ENCODE results near the gene PLA2G12B.
"Not testable (repeated sequence)": the region's sequence is repeated elsewhere in the genome, so short reads cannot be mapped to it uniquely, and the experiment has no call there.

Gene PLA2G12B

GRCh38 chr10:72935361-72935760, 19.2 kb downstream of the PLA2G12B start:
- DNase-seq (ENCODE audit: low read depth) = no peak

GRCh38 chr10:72932259-72933015, 22.2 kb downstream of the PLA2G12B start:
- no peak for DNase-seq (ENCODE audit: low read depth)

GRCh38 chr10:72930276-72930675, 24.3 kb downstream of the PLA2G12B start:
- DNase-seq (ENCODE audit: low read depth) = no peak

- DNase-seq (ENCODE audit: low read depth) = no peak
Measured at GRCh38 chr10:72928798-72929197, 25.8 kb downstream of the PLA2G12B start.

- no peak for DNase-seq (ENCODE audit: low read depth)
Measured at GRCh38 chr10:72927485-72927884, 27.1 kb downstream of the PLA2G12B start.

- no peak for DNase-seq (ENCODE audit: low read depth)
Measured at GRCh38 chr10:72925951-72926465, 28.6 kb downstream of the PLA2G12B start.

- no peak for DNase-seq (ENCODE audit: low read depth)
Measured at GRCh38 chr10:72924351-72924750, 30.3 kb downstream of the PLA2G12B start.

GRCh38 chr10:72921147-72921683, 33.4 kb downstream of the PLA2G12B start:
- DNase-seq (ENCODE audit: low read depth) = not testable (repeated sequence)

GRCh38 chr10:72918352-72918751, 36.3 kb downstream of the PLA2G12B start:
- DNase-seq (ENCODE audit: low read depth) = no peak

GRCh38 chr10:72917803-72918332, 36.7 kb downstream of the PLA2G12B start:
- not testable (repeated sequence) for DNase-seq (ENCODE audit: low read depth)

- DNase-seq (ENCODE audit: low read depth) = not testable (repeated sequence)
Measured at GRCh38 chr10:72917201-72917600, 37.4 kb downstream of the PLA2G12B start.

- no peak for DNase-seq (ENCODE audit: low read depth)
Measured at GRCh38 chr10:72913287-72913686, 41.3 kb downstream of the PLA2G12B start.

- DNase-seq (ENCODE audit: low read depth) = no peak
Measured at GRCh38 chr10:72912736-72913135, 41.9 kb downstream of the PLA2G12B start.

GRCh38 chr10:72911758-72912157, 42.8 kb downstream of the PLA2G12B start:
- no peak for DNase-seq (ENCODE audit: low read depth)

GRCh38 chr10:72910705-72911104, 43.9 kb downstream of the PLA2G12B start:
- no peak for DNase-seq (ENCODE audit: low read depth)

GRCh38 chr10:72906446-72906845, 48.2 kb downstream of the PLA2G12B start:
- no peak for DNase-seq (ENCODE audit: low read depth)

GRCh38 chr10:72904806-72905205, 49.8 kb downstream of the PLA2G12B start:
- DNase-seq (ENCODE audit: low read depth) = no peak

GRCh38 chr10:72903941-72904446, 50.6 kb downstream of the PLA2G12B start:
- DNase-seq (ENCODE audit: low read depth) = not testable (repeated sequence)

GRCh38 chr10:72899545-72899944, 55.1 kb downstream of the PLA2G12B start:
- no peak for DNase-seq (ENCODE audit: low read depth)

GRCh38 chr10:72898616-72899015, 56.0 kb downstream of the PLA2G12B start:
- DNase-seq (ENCODE audit: low read depth) = no peak

GRCh38 chr10:72895236-72895850, 59.3 kb downstream of the PLA2G12B start:
- DNase-seq (ENCODE audit: low read depth) = no peak

GRCh38 chr10:72893136-72893798, 61.3 kb downstream of the PLA2G12B start, which contains the start of gene OIT3:
TSS of gene OIT3 (plus strand) at chr10:72893739. CDS start at chr10:72893799, 60 bp downstream.
- no peak for DNase-seq (ENCODE audit: low read depth)

Data from T follicular helper cell (primary cell).